ENCODE measurements around the gene GRM8.

Gene GRM8

GRCh38 chr7:127208351-127208750 is 44.4 kb downstream of the GRM8 start:
- TF ChIP-seq, protein P1, sequence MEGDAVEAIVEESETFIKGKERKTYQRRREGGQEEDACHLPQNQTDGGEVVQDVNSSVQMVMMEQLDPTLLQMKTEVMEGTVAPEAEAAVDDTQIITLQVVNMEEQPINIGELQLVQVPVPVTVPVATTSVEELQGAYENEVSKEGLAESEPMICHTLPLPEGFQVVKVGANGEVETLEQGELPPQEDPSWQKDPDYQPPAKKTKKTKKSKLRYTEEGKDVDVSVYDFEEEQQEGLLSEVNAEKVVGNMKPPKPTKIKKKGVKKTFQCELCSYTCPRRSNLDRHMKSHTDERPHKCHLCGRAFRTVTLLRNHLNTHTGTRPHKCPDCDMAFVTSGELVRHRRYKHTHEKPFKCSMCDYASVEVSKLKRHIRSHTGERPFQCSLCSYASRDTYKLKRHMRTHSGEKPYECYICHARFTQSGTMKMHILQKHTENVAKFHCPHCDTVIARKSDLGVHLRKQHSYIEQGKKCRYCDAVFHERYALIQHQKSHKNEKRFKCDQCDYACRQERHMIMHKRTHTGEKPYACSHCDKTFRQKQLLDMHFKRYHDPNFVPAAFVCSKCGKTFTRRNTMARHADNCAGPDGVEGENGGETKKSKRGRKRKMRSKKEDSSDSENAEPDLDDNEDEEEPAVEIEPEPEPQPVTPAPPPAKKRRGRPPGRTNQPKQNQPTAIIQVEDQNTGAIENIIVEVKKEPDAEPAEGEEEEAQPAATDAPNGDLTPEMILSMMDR (conservative IDR thresholded peaks at IDR 0.05), result no peak
- TF ChIP-seq ZFX (IDR thresholded peaks at IDR 0.05), result no peak

DNA sequence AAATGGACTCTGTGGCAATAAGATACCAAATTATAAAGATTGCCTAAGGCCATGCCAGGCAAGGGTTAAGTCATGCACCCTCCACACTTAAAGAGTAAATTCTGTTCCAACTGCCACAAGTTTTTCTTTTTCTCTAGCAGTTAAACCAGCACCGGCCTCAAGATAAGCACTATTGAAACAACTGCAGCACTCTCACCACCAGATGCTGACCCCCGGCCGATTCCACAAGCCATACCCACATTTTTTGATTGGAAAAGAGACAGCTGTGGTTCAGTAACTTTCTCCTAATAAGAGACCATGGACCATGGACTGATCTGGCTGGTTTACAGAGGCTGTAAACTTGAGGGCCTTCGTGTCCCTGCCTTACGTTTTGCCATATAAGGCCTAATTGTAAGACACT is 44.9 kb downstream of the GRM8 start:
- H3K27ac ChIP-seq, result no peak overlapping the region
- TF ChIP-seq, protein P1 (conservative IDR thresholded peaks at IDR 0.05), result no peak
- no peak for TF ChIP-seq ZFX (IDR thresholded peaks at IDR 0.05)

More at GRCh38 chr7:127208351-127208750, 44.4 kb downstream of the GRM8 start:
- no peak overlapping the region for H3K27ac ChIP-seq

DNA sequence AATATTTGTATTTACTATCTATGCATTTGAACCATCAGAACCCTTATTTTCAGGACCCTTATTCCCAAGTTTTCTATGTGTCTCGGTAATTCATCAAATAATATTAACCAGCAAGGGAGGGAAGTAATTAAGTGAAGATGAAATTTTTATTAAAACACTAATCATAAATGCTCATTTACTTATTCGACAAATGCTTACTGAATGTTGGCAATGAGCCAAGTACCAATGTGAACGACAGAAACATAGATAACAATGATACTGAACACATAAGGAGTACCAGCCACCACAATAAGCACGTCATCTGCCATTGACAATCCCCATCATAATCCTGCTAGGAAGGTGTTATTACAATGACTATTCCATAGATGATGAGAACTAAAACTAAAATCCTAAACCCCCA is 45.5 kb downstream of the GRM8 start:
- TF ChIP-seq, protein P1 (conservative IDR thresholded peaks at IDR 0.05), result no peak
- no peak for TF ChIP-seq ZFX (IDR thresholded peaks at IDR 0.05)
- H3K27ac ChIP-seq, result no peak overlapping the region

GRCh38 chr7:127194571-127194970 is 58.2 kb downstream of the GRM8 start:
- H3K27ac ChIP-seq, result no peak overlapping the region
- TF ChIP-seq, protein P1 (conservative IDR thresholded peaks at IDR 0.05), result no peak
- TF ChIP-seq ZFX (IDR thresholded peaks at IDR 0.05), result no peak

DNA sequence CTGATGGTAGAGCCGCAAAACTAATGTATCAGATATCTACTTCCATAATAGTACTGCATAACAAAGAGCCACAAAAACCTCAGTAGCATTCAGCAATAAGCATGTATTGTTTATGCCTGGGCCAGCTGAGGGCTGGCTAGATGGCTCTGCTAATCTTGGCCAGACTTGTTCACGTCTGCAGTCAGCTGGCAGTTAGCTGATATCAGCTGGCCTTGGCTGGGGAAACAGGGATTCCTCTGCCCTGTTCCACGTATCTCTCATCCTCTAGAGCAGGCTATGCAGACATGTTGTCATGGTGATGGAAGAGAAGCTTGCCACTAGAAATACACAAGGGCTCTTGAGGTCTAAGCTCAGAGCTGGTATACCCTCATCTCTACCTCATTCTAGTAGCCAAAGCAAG is 62.9 kb downstream of the GRM8 start:
- H3K27ac ChIP-seq, result no peak overlapping the region
- TF ChIP-seq ZFX (IDR thresholded peaks at IDR 0.05), result no peak
- TF ChIP-seq, protein P1 (conservative IDR thresholded peaks at IDR 0.05), result no peak

- H3K27ac ChIP-seq, result no peak overlapping the region
Observed at GRCh38 chr7:127189074-127189473, 63.7 kb downstream of the GRM8 start.

GRCh38 chr7:127187740-127188139 is 65.0 kb downstream of the GRM8 start:
- no peak for TF ChIP-seq ZFX (IDR thresholded peaks at IDR 0.05)
- TF ChIP-seq, protein P1 (conservative IDR thresholded peaks at IDR 0.05), result no peak
- no peak overlapping the region for H3K27ac ChIP-seq

More at GRCh38 chr7:127189074-127189473, 63.7 kb downstream of the GRM8 start:
- TF ChIP-seq, protein P1 (conservative IDR thresholded peaks at IDR 0.05), result no peak
- TF ChIP-seq ZFX (IDR thresholded peaks at IDR 0.05), result no peak
